OCI-LY7 (cell line): ENCODE data around the gene ZMYND19. TPM values are rescaled to one million over a fixed set of nuclear protein-coding genes. Genes with fewer than 3 reads are reported as not detected.
A peak's percentile ranks its signal among the peaks of the same experiment; 100 is the strongest.

Experiments
- BruUV-seq: library from RNA; stranded (reverse); fragments of 400-500 nt; replicated peaks from 2 replicates; lab custom pipeline; 2021; lab: Mats Ljungman, UMichigan
- CTCF ChIA-PET: fragments of 300-600 bp; sonication (Branson Sonifier 250); formaldehyde crosslinking; loops from one replicate; lab custom pipeline; 2022; ENCODE audit warnings: antibody characterized with exemption; ENCODE audit not compliant: unreplicated experiment; lab: Charles Lee
- POLR2A ChIA-PET: fragments of 300-600 bp; sonication (Branson Sonifier 250); formaldehyde crosslinking; loops from one replicate; lab custom pipeline; 2022; ENCODE audit warnings: antibody characterized with exemption; lab: Charles Lee
- DNase-seq: peaks from one replicate; pipeline ENCODE4 v3.0.0-alpha.2; 2015; ENCODE audit warnings: low spot score
- H2AFZ ChIP-seq: fragments of 200-600 bp; sonication (generic), shearing (Covaris generic); 2 replicates; pipeline ENCODE4 v1.6.1; 2014; ENCODE audit warnings: mild to moderate bottlenecking, antibody characterized with exemption, low read length, moderate library complexity
- H3K27ac ChIP-seq: fragments of 200-600 bp; sonication (generic); 2 replicates; pipeline ENCODE4 v1.5.1; 2014; ENCODE audit warnings: mixed run types, low read depth, mild to moderate bottlenecking, moderate library complexity, low read length, inconsistent platforms; ENCODE audit not compliant: poor library complexity, severe bottlenecking
- H3K36me3 ChIP-seq: fragments of 200-600 bp; sonication (generic); 2 replicates; pipeline ENCODE4 v1.6.1; 2014; ENCODE audit warnings: mild to moderate bottlenecking, antibody characterized with exemption, low read length, moderate library complexity, mixed read lengths; ENCODE audit not compliant: insufficient read depth
- H3K4me1 ChIP-seq: fragments of 200-600 bp; sonication (generic); 2 replicates; pipeline ENCODE4 v1.5.1; 2014; ENCODE audit warnings: mild to moderate bottlenecking, low read length; ENCODE audit not compliant: insufficient read depth, poor library complexity, severe bottlenecking
- H3K4me2 ChIP-seq: fragments of 200-600 bp; sonication (generic); 2 replicates; pipeline ENCODE4 v1.6.1; 2014; ENCODE audit warnings: mild to moderate bottlenecking, low read length
- H3K4me3 ChIP-seq: fragments of 200-600 bp; sonication (generic); 2 replicates; pipeline ENCODE4 v1.5.1; 2014; ENCODE audit warnings: mild to moderate bottlenecking, low read depth, low read length; ENCODE audit not compliant: poor library complexity, severe bottlenecking
- H3K79me2 ChIP-seq: fragments of 200-600 bp; sonication (generic); 2 replicates; pipeline ENCODE4 v1.6.1; 2016; ENCODE audit warnings: low read depth, mild to moderate bottlenecking, low read length, moderate library complexity, mixed read lengths; ENCODE audit not compliant: insufficient read depth
- H3K9me2 ChIP-seq: fragments of 200-600 bp; sonication (generic); 2 replicates; pipeline ENCODE4 v1.6.1; 2016; ENCODE audit warnings: mild to moderate bottlenecking, low read length, mixed read lengths; ENCODE audit not compliant: insufficient read depth
- H3K9me3 ChIP-seq: fragments of 200-600 bp; sonication (generic); 2 replicates; pipeline ENCODE4 v1.6.1; 2014; ENCODE audit warnings: mild to moderate bottlenecking, mixed run types, low read length, mixed read lengths
- H4K20me1 ChIP-seq: fragments of 200-600 bp; sonication (generic); 2 replicates; pipeline ENCODE4 v1.6.1; 2014; ENCODE audit warnings: mild to moderate bottlenecking, antibody characterized with exemption, low read length, moderate library complexity, mixed read lengths; ENCODE audit not compliant: insufficient read depth
- CTCF ChIP-seq: fragments of 200-600 bp; sonication (generic); conservative IDR thresholded peaks from 2 replicates; pipeline ENCODE4 v1.5.1; 2014; ENCODE audit warnings: mild to moderate bottlenecking, antibody characterized with exemption, low read length, moderate library complexity, mixed read lengths
- EZH2phosphoT487 ChIP-seq: fragments of 200-600 bp; sonication (generic); IDR thresholded peaks from 2 replicates; pipeline ENCODE4 v1.6.1; 2018; ENCODE audit warnings: low read depth, borderline replicate concordance, mild to moderate bottlenecking, mixed run types, antibody characterized with exemption, low read length, moderate library complexity, mixed read lengths
- intact Hi-C: fragments of 100-400 bp; cut with micrococcal nuclease; formaldehyde crosslinking; loops from one replicate; pipeline ENCODE4 v1.10.0; 2022; ENCODE audit not compliant: unreplicated experiment
- total RNA-seq, 2 experiments: library from RNA; depleted of rRNA in 1 of 2; stranded (reverse); fragments of >200 nt in 1 of 2; shearing (Covaris generic) in 1 of 2; gene quantifications; 2 replicates each; pipeline ENCODE4 v1.2.3, GENCODE V29; 2014 to 2022

The ZMYND19 gene
- total RNA-seq, 2 experiments from 2014 or later, result 48.4 to 65.8 TPM

- peaks cover 72% of the 10 kb centered on the region for H3K36me3 ChIP-seq
- intact Hi-C loops, result no loop called here
- peaks cover 6% of the 10 kb centered on the region; the same call in 1 of the 2 replicates for H4K20me1 ChIP-seq
- no peak overlapping the region for H2AFZ ChIP-seq
- peak; percentile 57 for DNase-seq
- no peaks in the 10 kb centered on the region for H3K9me2 ChIP-seq
- BruUV-seq, result TSS peak; percentile 51
- CTCF ChIA-PET, result no interaction called here
- no peaks in the 10 kb centered on the region for H3K9me3 ChIP-seq
- H3K27ac ChIP-seq, result no peak overlapping the region
- H3K4me2 ChIP-seq, result no peak overlapping the region
- POLR2A ChIA-PET, result no interaction called here
- H3K79me2 ChIP-seq, result peaks cover 13% of the 10 kb centered on the region
- H3K4me3 ChIP-seq, result no peak overlapping the region
- peak; percentile 76 for TF ChIP-seq CTCF
- no peak for TF ChIP-seq EZH2phosphoT487
- peaks cover 10% of the 10 kb centered on the region for H3K4me1 ChIP-seq
Observed at GRCh38 chr9:137582286-137582860, 7.9 kb downstream of the ZMYND19 start.

- Histone ChIP-seq H3K4me2 (no peak overlapping the region), H3K79me2 (peaks cover 20% of the 10 kb centered on the region), H3K27ac (no peak overlapping the region), H3K4me3 (no peak overlapping the region), H4K20me1 (peaks cover 6% of the 10 kb centered on the region; the same call in 1 of the 2 replicates), H3K9me3 (no peaks in the 10 kb centered on the region), H2AFZ (no peak overlapping the region), H3K4me1 (peaks cover 18% of the 10 kb centered on the region), H3K36me3 (peaks cover 70% of the 10 kb centered on the region), H3K9me2 (no peaks in the 10 kb centered on the region)
- BruUV-seq, result no TSS peak
- TF ChIP-seq CTCF (no peak), EZH2phosphoT487 (no peak)
- intact Hi-C loops, result no loop called here
- POLR2A ChIA-PET, result interaction anchor here (0.8 kb wide), 1 partner anchor 104 kb away, joined by 3 read pairs; no protein-coding TSS in a partner anchor
- CTCF ChIA-PET, result no interaction called here
- DNase-seq, result no peak
Observed at GRCh38 chr9:137581361-137582285, 8.7 kb downstream of the ZMYND19 start.
